HG02885 (cell line): ENCODE data around the gene IVD.

Experiments
- ATAC-seq: cut with Tn5 transposase; IDR thresholded peaks from one replicate; pipeline ENCODE4 v1.9.1; 2021; ENCODE audit warnings: mild to moderate bottlenecking; ENCODE audit not compliant: unreplicated experiment, poor library complexity

Gene IVD

GRCh38 chr15:40412095-40412759 lies 6.6 kb downstream of the IVD start:
- ATAC-seq, result no peak

GRCh38 chr15:40413036-40413435 lies 7.4 kb downstream of the IVD start:
- no peak for ATAC-seq

GRCh38 chr15:40414816-40415215 lies 9.2 kb downstream of the IVD start:
- no peak for ATAC-seq

- ATAC-seq, result no peak
These were observed 9.6 kb downstream of the IVD start for GRCh38 chr15:40415226-40415625.

GRCh38 chr15:40416056-40416455 lies 10.5 kb downstream of the IVD start:
- no peak for ATAC-seq

GRCh38 chr15:40418126-40418525 lies 12.5 kb downstream of the IVD start:
- ATAC-seq, result no peak

- no peak for ATAC-seq
These were observed 14.6 kb downstream of the IVD start for GRCh38 chr15:40420071-40420713.

- ATAC-seq, result no peak
These were observed 15.2 kb downstream of the IVD start for GRCh38 chr15:40420793-40421192.

GRCh38 chr15:40421246-40422157 lies 15.9 kb downstream of the IVD start:
- peak; percentile 73 for ATAC-seq

GRCh38 chr15:40424483-40425115 lies 19.0 kb downstream of the IVD start:
- no peak for ATAC-seq

GRCh38 chr15:40425681-40426080 lies 20.1 kb downstream of the IVD start:
- ATAC-seq, result no peak

- ATAC-seq, result no peak
These were observed 21.6 kb downstream of the IVD start for GRCh38 chr15:40427188-40427587.

GRCh38 chr15:40428185-40428584 lies 22.6 kb downstream of the IVD start:
- no peak for ATAC-seq

- no peak for ATAC-seq
These were observed 23.6 kb downstream of the IVD start for GRCh38 chr15:40429068-40429710.

GRCh38 chr15:40430271-40430805 lies 24.7 kb downstream of the IVD start:
- no peak for ATAC-seq

GRCh38 chr15:40435023-40435709 lies 29.6 kb downstream of the IVD start:
- no peak for ATAC-seq

- no peak for ATAC-seq
These were observed 30.1 kb downstream of the IVD start for GRCh38 chr15:40435710-40436089.

GRCh38 chr15:40436116-40436891 lies 30.7 kb downstream of the IVD start:
- ATAC-seq, result no peak
